Endodermal cell (in vitro differentiated cells): ENCODE measurements around the gene CELF3. TPM values are rescaled to one million over a fixed set of nuclear protein-coding genes. Genes with fewer than 3 reads are reported as not detected.

Source experiments
- DNase-seq: peaks from one replicate; pipeline ENCODE4 v3.0.0-alpha.2; 2017
- H3K27ac ChIP-seq: 2 replicates; pipeline ENCODE4 v1.5.1; 2013; ENCODE audit warnings: mild to moderate bottlenecking, low read depth, low read length, moderate library complexity
- H3K27me3 ChIP-seq: 2 replicates; pipeline ENCODE4 v1.6.1; 2013; ENCODE audit warnings: mild to moderate bottlenecking, low read length, moderate library complexity; ENCODE audit not compliant: insufficient read depth, control insufficient read depth, poor library complexity, severe bottlenecking
- H3K36me3 ChIP-seq: 2 replicates; pipeline ENCODE4 v1.7.0; 2013; ENCODE audit warnings: mild to moderate bottlenecking, low read length, moderate library complexity; ENCODE audit not compliant: control insufficient read depth, insufficient read depth
- H3K4me1 ChIP-seq: one replicate; pipeline ENCODE4 v1.7.0; 2013; ENCODE audit warnings: low read length; ENCODE audit not compliant: control insufficient read depth, insufficient read depth
- H3K4me3 ChIP-seq: 2 replicates; pipeline ENCODE4 v1.5.1; 2013; ENCODE audit warnings: mild to moderate bottlenecking, low read length, moderate library complexity
- H3K9ac ChIP-seq: 2 replicates; pipeline ENCODE4 v1.6.1; 2013; ENCODE audit warnings: mild to moderate bottlenecking, low read length, moderate library complexity; ENCODE audit not compliant: poor library complexity, severe bottlenecking; ENCODE audit errors: extremely low read depth
- H3K9me3 ChIP-seq: 2 replicates; pipeline ENCODE4 v1.6.1; 2013; ENCODE audit warnings: mild to moderate bottlenecking, low read length, moderate library complexity; ENCODE audit not compliant: control insufficient read depth
- H3K27ac Mint-ChIP-seq: 2 replicates; pipeline ENCODE4 v1.8.0; 2020; ENCODE audit warnings: mixed read lengths
- H3K27me3 Mint-ChIP-seq: 2 replicates; pipeline ENCODE4 v1.8.0; 2021; ENCODE audit warnings: mild to moderate bottlenecking, mixed read lengths; ENCODE audit not compliant: insufficient read depth
- H3K36me3 Mint-ChIP-seq: 2 replicates; pipeline ENCODE4 v1.8.0; 2020; ENCODE audit warnings: low read depth, mixed read lengths
- H3K4me1 Mint-ChIP-seq: 2 replicates; pipeline ENCODE4 v1.8.0; 2020; ENCODE audit warnings: mixed read lengths
- H3K4me3 Mint-ChIP-seq: 2 replicates; pipeline ENCODE4 v1.8.0; 2020; ENCODE audit warnings: mild to moderate bottlenecking, moderate library complexity, mixed read lengths
- H3K9me3 Mint-ChIP-seq: 2 replicates; pipeline ENCODE4 v1.8.0; 2020; ENCODE audit warnings: mild to moderate bottlenecking, mixed read lengths
- WGBS, 2 experiments: methylation state at CpG; one replicate each; pipeline versions ENCODE4 v1.1.5 to v1.1.7; 2013; ENCODE audit warnings: missing lambda C conversion rate in 2 of 2, mixed read lengths in 1 of 2; ENCODE audit not compliant: insufficient coverage in 1 of 2, insufficient read length in 1 of 2; 5-methylcytosine and 5-hydroxymethylcytosine counted together
- total RNA-seq, 2 donors: library from RNA; stranded (reverse); fragmentation: NEBNext Ultra II Directional in 1 of 2; extraction: Animal tissue kit (Norgen Biotek cat#: 25700) in 1 of 2; gene quantifications; 2 replicates in 1 of 2; 3 replicates in 1 of 2; pipeline ENCODE4 v1.2.1, GENCODE V29; 2021
- TF ChIP-seq, protein P1 (sequence below): fragments of 200-600 bp; sonication (generic); conservative IDR thresholded peaks from 2 replicates; pipeline ENCODE4 v1.5.0; 2021; ENCODE audit warnings: antibody characterized with exemption, mild to moderate bottlenecking

The CELF3 gene
- total RNA-seq, 2 donors from 2014 or later, result 0.24 to 0.40 TPM

GRCh38 chr1:151713874-151714273, 2.7 kb downstream of the CELF3 start:
- DNase-seq, result no peak
- no peaks in the 10 kb centered on the region for H3K9me3 Mint-ChIP-seq
- Histone ChIP-seq H3K9ac (no peak overlapping the region), H3K4me3 (no peak overlapping the region), H3K36me3 (no peaks in the 10 kb centered on the region), H3K4me1 (no peaks in the 10 kb centered on the region), H3K9me3 (no peaks in the 10 kb centered on the region), H3K27me3 (peaks cover 19% of the 10 kb centered on the region), H3K27ac (no peak overlapping the region)
- H3K36me3 Mint-ChIP-seq, result no peaks in the 10 kb centered on the region
- TF ChIP-seq, protein P1, sequence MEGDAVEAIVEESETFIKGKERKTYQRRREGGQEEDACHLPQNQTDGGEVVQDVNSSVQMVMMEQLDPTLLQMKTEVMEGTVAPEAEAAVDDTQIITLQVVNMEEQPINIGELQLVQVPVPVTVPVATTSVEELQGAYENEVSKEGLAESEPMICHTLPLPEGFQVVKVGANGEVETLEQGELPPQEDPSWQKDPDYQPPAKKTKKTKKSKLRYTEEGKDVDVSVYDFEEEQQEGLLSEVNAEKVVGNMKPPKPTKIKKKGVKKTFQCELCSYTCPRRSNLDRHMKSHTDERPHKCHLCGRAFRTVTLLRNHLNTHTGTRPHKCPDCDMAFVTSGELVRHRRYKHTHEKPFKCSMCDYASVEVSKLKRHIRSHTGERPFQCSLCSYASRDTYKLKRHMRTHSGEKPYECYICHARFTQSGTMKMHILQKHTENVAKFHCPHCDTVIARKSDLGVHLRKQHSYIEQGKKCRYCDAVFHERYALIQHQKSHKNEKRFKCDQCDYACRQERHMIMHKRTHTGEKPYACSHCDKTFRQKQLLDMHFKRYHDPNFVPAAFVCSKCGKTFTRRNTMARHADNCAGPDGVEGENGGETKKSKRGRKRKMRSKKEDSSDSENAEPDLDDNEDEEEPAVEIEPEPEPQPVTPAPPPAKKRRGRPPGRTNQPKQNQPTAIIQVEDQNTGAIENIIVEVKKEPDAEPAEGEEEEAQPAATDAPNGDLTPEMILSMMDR, result no peak
- H3K4me3 Mint-ChIP-seq, result no peak overlapping the region
- H3K27me3 Mint-ChIP-seq, result peaks cover 23% of the 10 kb centered on the region
- H3K4me1 Mint-ChIP-seq, result peaks cover 16% of the 10 kb centered on the region
- H3K27ac Mint-ChIP-seq, result no peak overlapping the region
- WGBS, 2 experiments, result 85 to 93% methylated on average over 2 of the region's 2 CpGs

DNA sequence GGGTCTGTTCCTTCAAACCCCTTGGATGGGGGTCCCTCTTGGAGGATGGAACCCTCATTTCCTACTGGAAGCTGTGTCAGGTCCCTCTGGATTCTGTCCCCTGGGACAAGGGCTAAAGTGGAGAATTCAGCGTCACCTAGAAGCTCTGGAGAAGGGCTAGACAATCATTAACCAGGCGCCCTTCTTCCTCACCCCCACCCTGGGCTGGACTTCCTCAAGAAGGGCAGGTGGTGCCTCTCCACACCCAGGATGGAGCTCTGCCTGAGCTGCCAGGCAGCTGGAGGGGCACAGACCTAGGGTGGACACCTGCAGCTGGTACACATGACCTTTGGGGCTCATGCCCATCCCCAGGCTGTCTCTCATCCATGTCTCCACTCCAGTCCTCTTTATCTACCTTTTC, 3.6 kb downstream of the CELF3 start:
- H3K9me3 Mint-ChIP-seq, result no peaks in the 10 kb centered on the region
- no peaks in the 10 kb centered on the region for H3K9me3 ChIP-seq
- H3K27ac ChIP-seq, result no peak overlapping the region
- DNase-seq, result no peak
- no peak overlapping the region for H3K27ac Mint-ChIP-seq
- H3K9ac ChIP-seq, result no peak overlapping the region
- no peaks in the 10 kb centered on the region for H3K36me3 ChIP-seq
- peaks cover 16% of the 10 kb centered on the region for H3K4me1 Mint-ChIP-seq
- no peak overlapping the region for H3K4me3 Mint-ChIP-seq
- WGBS, 2 experiments, result 85% methylated on average over 2 of the region's 2 CpGs; no CpG with 5 or more reads in 1 of the 2 experiments
- no peaks in the 10 kb centered on the region for H3K36me3 Mint-ChIP-seq
- TF ChIP-seq, protein P1, result no peak
- H3K27me3 Mint-ChIP-seq, result peaks cover 15% of the 10 kb centered on the region
- no peak overlapping the region for H3K4me3 ChIP-seq
- H3K27me3 ChIP-seq, result peaks cover 10% of the 10 kb centered on the region
- no peaks in the 10 kb centered on the region for H3K4me1 ChIP-seq

DNA sequence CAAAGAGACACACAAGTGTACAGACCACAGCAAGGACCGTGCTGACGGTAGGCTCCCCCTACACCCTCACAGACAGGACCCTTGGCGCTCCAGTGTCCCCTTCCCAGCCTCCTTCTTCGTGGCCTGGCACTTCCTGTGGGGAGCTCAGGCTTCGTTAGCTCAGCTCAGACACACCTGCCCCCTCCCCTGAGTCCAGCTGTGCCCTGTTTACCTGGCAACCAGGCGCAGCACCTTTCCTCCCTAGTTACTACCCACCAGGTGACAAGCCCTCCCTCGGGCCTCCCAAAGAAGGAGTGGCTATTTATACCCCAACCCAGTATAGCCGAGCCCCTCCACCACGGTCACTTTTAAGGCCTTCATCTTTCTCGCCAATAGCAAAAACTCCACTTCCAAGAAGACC, 4.7 kb downstream of the CELF3 start:
- no peak for DNase-seq
- Histone ChIP-seq H3K9me3 (no peaks in the 10 kb centered on the region), H3K27me3 (no peaks in the 10 kb centered on the region), H3K9ac (no peak overlapping the region), H3K4me1 (no peaks in the 10 kb centered on the region), H3K4me3 (no peak overlapping the region), H3K27ac (no peak overlapping the region), H3K36me3 (no peaks in the 10 kb centered on the region)
- Mint-ChIP-seq H3K27ac (no peak overlapping the region), H3K27me3 (peaks cover 4% of the 10 kb centered on the region), H3K9me3 (no peaks in the 10 kb centered on the region), H3K4me3 (no peak overlapping the region), H3K36me3 (no peaks in the 10 kb centered on the region), H3K4me1 (peaks cover 13% of the 10 kb centered on the region)
- WGBS, 2 experiments, result 77 to 81% methylated on average over 4 to 10 of the region's 10 CpGs
- TF ChIP-seq, protein P1, result no peak
